NCI-H748 (cell line): Measurements from ENCODE around the gene LRP5.

Experiments used
- DNase-seq: peaks from one replicate; lab custom pipeline; 2025; ENCODE audit not compliant: unreplicated experiment; lab: John Stamatoyannopoulos, UW

Gene LRP5

GRCh38 chr11:68497761-68498160 lies 185.4 kb downstream of the LRP5 start:
- no peak for DNase-seq

DNA sequence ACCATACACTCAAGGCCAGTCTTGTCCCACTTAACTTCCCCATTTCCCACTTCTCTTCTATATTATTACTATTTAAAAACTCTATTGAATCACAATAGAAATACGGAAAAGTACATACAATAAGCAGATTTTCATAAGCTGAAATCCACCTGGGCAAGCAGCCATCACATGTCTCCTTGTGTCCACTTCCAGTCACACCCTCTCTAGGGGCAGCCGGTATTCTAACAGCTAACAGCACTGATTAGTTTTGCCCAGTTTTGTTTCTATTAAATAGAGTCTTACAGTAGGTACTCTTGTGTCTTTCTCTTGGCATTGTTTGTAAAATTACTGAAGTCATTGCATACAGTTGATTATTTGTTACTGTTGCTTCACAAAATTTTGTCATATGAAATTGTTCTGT lies 185.9 kb downstream of the LRP5 start:
- no peak for DNase-seq
